HG02970 (cell line): ENCODE data around the gene ERBIN.
"Not testable (repeated sequence)": the region's sequence is repeated elsewhere in the genome, so short reads cannot be mapped to it uniquely, and the experiment has no call there.

Source experiments
- ATAC-seq: cut with Tn5 transposase; IDR thresholded peaks from one replicate; pipeline ENCODE4 v1.9.1; 2021; ENCODE audit warnings: mild to moderate bottlenecking, moderate library complexity, moderate number of reproducible peaks; ENCODE audit not compliant: unreplicated experiment, low FRiP score

ERBIN gene

DNA sequence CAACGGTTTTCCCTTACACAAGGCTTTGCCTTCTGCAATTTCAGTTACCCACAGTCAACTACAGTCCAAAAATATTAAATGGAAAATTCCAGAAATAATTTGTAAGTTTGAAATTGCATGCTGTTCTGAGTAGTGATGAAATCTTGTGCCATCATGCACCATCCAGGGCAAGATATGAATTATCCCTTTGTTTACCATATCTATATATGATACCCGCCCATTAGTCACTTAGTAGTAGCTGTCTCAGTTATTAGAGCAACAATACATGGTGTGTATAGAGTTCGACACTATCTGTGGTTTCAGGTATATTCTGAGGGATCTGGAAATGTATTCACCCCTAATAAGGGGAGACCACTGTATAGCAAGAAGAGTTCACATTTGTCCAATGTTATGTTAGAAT, 29.4 kb downstream of the ERBIN start:
- no peak for ATAC-seq

GRCh38 chr5:65957703-65958102, 31.3 kb downstream of the ERBIN start:
- ATAC-seq = not testable (repeated sequence)

- no peak for ATAC-seq
Measured at GRCh38 chr5:65961633-65962032, 35.3 kb downstream of the ERBIN start.

DNA sequence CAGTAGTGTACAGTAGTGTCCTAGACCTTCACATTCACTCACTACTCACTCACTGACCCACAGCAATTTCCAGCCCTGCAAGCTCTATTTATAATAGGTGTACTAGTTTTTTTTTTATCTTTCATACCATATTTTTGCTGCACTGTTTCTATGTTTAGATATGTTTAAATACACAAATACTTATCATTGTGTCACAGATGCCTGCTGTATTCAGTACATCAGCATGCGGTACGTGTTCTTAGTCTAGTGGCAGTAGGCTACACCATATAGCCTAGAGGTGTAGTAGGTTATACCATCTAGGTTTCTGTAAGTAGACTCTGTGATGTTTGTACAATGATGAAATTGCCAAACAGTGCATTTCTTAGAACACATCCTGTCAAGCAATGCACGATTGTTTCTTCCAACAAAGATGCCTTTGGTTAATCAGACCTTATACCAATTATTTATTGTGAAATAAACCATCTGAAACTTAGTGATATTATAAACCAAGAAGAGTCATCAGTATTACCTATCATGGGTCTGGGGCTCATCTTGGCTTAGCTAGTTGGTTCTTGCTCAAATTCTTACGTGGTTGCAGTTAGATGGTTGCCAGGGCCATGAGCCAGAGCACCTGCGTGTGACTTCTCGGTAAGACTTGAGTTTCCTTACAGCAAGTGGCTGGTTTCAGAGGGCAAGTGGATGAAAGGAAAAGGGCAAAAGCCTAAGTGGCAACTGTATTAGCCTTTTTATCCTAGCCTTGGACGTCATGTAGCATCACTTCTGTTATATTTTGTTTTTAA, 41.1 kb downstream of the ERBIN start:
- no peak for ATAC-seq

DNA sequence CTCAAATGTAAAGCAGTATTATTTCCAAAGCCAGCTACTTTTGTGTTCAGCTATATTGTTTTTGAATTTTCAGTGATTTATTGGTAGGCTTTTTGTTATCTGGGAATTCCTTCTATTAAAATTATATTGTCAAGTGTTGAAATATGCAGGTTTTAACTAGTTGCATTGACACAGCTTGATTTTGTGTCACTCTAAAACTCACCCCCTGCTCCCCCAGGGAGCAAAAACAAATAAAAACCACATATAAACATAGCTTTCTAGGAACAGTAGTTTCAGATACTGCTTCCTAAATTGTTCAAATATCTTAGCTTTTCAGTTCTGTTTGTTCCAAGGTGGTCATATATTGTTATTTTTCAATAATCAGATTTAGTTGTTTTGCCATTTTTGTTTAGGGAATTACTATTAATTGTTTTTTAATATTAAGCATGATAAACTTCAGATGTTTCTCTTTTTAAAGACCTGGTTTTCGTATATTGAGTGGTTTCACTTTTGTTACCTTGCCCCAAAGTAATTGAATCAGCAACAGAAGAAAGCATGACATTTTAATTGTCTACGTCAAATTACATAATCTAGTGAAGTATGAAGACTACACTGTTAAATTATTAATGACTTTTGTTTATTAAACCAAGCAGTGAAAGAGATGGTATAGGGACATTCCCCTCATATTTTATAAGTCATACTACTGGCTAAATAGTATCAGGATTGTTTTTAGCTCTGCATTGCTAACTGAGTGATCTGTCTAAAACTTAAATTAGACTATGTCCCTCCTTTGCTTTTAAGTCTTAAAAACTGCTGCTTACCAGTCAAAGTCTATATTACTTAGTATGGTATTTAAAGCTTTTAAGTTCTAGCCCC, 43.4 kb downstream of the ERBIN start:
- ATAC-seq = no peak

GRCh38 chr5:65970481-65971367, 44.3 kb downstream of the ERBIN start:
- ATAC-seq = no peak

DNA sequence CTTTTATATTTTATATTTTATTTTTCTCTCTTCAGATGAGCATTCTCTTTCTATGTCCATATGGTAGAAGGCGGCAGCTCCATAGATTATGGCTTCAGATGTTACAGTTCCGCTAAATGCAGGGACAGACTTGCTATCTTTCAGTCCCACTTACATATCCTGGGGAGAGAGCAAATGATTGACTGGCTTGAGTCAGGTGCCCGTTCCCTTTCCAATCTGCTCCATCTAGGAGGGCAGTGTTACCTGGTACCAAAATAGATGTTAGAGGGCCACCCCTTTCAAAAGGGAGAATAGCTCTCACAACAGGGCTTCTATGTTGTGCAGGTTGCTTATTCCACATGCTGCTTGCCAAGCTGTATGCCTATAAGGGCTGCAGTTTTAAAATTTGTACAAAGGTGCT, 45.3 kb downstream of the ERBIN start:
- no peak for ATAC-seq

DNA sequence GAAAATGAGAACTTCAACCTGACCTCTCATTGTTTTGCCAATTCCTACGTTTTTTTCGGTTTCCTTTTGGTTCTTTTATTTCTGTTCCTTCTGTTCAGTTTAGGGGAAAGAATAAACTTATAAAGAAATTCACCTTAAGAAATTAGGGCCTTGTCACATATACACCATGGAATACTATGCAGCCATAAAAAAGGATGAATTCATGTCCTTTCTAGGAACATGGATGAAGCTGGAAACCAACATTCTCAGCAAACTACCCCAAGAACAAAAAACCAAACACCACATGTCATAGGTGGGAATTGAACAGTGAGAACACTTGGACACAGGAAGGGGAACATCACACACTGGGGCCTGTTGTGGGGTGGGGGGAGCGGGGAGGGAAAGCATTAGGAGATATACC, 46.5 kb downstream of the ERBIN start:
- not testable (repeated sequence) for ATAC-seq

DNA sequence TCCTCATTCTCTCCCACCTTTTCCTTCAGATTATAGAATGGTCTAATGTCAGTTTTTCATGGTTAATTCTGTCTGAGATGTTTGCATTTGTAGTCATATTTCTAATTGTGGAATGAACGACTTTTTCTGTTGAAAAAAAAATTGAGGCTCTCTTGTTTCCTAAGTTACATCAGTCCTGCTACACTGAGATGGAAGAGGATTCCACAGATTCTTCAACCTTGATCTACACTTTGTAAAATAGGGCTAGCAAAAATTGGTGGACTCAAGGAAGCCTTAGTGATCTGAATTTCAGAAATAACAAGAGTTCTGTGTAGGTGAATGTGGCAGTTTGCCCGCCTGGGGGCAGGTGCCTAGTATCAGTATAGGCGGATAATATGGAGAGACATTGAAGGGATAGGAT, 51.9 kb downstream of the ERBIN start:
- ATAC-seq = no peak

GRCh38 chr5:65981548-65981947, 55.2 kb downstream of the ERBIN start:
- ATAC-seq = no peak

DNA sequence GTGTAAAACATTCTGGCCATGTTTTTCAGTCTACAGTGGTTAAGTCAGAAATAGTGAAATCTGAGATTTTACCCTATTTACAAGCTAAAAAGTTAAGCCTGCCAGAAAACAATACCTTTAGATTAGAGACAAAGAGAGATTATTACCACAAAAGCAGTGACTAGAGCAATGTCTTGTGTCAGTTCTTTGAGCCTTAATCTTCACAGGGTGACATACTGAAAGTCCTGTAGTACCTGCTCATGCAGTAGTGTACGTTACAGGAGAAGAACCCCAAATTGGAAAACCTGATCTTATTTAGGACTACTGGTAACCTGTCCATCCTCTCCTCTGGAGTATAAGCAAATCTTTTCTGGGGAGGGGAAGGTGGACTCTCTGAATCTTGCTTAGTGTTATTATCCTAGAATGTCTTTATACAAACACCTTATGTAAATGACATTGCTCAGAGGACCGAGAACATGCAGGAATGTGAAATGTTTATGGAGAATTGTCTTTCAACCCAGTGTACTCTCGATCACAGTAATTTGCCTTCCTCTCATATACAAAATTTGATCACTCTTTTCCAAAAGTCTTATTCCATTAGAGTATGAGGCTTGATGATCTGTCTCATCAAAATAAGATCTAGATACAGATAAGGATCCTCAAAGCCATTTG, 55.7 kb downstream of the ERBIN start:
- ATAC-seq = no peak

- ATAC-seq = no peak
Measured at GRCh38 chr5:65982635-65983034, 56.3 kb downstream of the ERBIN start.

DNA sequence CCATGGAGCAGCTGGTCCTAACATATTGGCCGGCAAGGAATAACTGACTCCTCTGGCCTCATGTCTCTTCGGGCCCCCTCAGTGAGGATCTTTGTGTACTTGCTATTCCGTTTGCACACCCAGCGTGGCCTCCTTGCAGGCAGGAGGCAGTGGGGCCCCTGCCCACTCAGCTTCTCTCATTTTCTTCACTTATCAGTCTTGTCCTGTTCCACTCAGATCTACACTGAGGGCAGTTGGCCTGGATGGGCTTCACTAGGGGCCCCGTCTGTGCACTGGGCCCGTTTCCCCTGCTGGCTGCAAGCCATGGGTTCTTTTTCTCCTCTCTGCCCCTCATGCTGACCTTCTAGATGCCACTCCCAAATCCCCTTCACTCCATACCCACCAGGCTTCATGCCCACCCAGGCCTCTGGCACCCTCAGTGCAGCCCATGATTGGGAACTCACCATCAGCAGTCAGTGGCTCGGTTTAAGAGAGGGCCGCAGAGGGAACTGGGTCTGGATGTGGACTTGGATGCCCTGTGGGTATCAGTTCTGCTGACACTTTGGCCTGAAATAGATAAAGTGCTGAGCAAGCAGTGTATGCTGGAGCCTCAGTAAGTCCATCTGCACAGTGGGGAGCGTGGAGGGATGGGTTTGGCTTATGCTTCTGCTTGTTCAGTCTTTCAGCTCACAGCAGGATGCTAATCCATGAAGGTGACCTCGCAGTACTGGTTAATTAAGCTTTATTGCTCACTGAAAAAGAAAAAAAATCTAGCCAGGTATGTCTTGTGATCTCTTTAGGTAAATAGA, 57.9 kb downstream of the ERBIN start:
- ATAC-seq = no peak

DNA sequence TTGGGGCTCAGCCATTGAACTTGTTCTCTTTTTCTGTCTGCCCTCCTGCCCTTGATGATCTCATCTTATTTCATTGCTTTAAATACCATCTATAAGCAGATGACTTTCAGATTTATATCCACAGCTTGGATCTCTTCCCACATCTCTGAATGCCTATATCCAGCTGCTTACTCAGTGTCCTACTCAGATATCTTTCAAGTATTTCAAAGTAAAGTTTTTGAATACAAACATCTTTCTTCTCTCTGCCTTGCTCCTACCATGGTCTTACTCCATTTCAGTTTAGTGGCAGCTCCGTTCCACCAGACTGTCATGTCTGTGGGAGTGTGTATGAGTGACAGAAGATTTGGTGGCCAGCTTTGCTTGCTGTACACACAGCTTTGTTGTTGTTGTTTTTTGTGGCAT, 59.7 kb downstream of the ERBIN start:
- no peak for ATAC-seq

DNA sequence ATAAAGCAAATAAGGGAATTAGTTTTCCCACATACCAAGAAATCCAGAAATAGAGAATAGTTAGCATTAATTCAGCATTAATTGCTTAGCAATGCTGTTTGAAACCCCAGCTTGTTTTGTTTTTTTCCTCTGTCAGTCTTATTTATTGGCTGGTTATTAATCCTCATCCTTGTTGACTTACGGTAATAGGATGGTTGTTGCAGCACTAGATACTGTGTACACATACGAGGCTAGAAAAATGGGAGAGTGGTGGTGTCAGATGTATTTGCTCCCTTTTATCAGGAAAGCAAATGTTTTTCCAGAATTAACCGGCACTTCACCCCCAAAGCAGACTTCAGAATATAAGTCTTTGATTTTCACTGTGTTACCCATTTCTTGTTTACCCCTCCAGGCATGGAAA, 60.4 kb downstream of the ERBIN start:
- no peak for ATAC-seq

DNA sequence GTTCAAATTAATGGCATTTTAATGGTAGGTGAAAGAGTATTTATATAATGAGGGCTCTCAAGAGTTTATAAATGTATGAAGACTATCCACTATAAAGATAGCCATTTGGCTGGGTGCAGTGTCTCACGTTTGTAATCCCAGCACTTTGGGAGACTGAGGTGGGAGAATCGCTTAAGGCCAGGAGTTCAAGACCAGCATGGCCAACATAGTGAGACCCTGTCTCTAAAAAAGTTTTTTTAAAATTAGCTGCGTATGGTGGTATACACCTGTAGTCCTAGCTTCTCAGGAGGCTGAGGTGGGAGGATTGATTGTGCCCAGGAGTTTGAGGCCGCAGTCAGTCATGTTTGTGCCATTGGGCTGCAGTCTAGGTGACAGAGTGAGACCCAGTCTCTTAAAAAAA, 61.6 kb downstream of the ERBIN start:
- no peak for ATAC-seq

- no peak for ATAC-seq
Measured at GRCh38 chr5:65989158-65989557, 62.8 kb downstream of the ERBIN start.

DNA sequence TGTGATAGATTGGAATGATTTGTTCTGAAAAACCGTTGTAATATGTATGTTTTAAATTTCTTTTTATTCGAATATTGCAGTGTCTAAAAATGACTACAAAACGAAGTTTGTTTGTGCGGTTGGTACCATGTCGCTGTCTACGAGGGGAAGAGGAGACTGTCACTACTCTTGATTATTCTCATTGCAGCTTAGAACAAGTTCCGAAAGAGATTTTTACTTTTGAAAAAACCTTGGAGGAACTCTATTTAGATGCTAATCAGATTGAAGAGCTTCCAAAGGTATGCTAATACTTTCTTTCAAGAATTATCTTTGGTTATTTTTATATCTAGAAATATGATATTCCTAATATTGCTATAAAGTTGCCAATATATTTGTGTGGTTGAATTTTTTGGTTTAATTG, 66.3 kb downstream of the ERBIN start:
- no peak for ATAC-seq

GRCh38 chr5:65994117-65994786, 67.9 kb downstream of the ERBIN start:
- no peak for ATAC-seq
